ENCODE results near the gene LRCH3. TPM values are rescaled to one million over a fixed set of nuclear protein-coding genes. Genes with fewer than 3 reads are reported as not detected.

The LRCH3 gene
- total and polyA plus RNA-seq, 9 of the 15 experiments (the other 6 are each of a cell fraction or from before 2014, with no cell fraction given), result 4.6 to 75.3 (median 30.3) TPM

DNA sequence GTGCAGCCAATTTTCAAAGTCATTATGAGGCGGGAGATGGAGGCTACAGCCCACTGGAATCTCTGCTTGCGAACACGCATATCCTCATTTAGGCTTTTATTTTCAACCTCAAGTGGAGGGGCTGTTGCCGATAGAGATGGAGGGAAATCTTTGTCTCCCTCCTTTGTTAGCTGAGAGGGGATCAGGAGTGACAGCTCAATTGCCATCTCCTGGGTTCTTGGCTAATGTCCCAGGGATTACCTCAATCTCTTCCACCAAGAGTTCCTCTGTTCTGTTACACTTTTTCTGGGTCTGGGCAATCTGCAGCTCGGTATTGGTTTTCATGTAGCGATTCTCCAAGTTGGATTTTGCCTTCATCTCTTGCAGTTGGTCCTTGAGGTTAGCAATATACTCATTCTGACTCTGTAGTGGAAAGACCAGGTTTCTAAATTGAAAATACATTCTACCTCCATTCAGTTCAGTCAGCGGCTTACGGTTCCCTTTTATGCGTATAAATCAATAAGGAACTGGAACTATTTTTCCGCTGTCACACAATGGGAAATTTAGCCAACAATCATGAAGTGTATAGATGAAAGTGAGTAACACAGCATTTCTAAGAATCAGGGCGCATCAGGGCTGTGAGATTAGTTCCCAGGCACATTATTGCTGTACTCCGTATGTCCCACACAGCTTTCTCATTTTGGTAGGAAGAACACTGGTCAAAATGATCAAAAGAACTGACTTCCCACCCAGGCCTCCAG, 122.8 kb downstream of the LRCH3 start:
- Histone ChIP-seq H3K79me2 (ENCODE audit: control insufficient read depth, insufficient read depth, low read length) (no peaks in the 10 kb centered on the region), H3K4me1 (replicated peaks in 1 of 2; ENCODE audit: control insufficient read depth in 2 of 2, insufficient read depth in 2 of 2, low read length in 2 of 2) (peaks cover 0 to 6% of the 10 kb centered on the region in 2 experiments; a peak in 2 of 5 replicates), H3K36me3 (ENCODE audit: control insufficient read depth, insufficient read depth, low read length) (no peaks in the 10 kb centered on the region), H3K9me3 (replicated peaks; ENCODE audit: control insufficient read depth, insufficient read depth, low read depth, low read length) (0 out of 2 replicates have a peak, but pooled peaks cover 1% of the 10 kb centered on the region), H3K9ac (ENCODE audit: insufficient read depth in 1 of 2, low read depth in 2 of 2, low read length in 2 of 2) (no peak overlapping the region), H3K9me1 (ENCODE audit: control insufficient read depth, insufficient read depth, low read length) (no peaks in the 10 kb centered on the region), H3K4me2 (ENCODE audit: insufficient read depth, low read length) (no peak overlapping the region), H4K20me1 (replicated peaks; ENCODE audit: control insufficient read depth, insufficient read depth, low read length) (no peaks in the 10 kb centered on the region), H3K4me3 (no peak overlapping the region), H2AFZ (ENCODE audit: low read depth, low read length) (peak overlapping the region; percentile 51; the same call in 1 of the 2 replicates), H3K27me3 (ENCODE audit: control insufficient read depth in 2 of 2, insufficient read depth in 2 of 2, low read length in 2 of 2) (no peaks in the 10 kb centered on the region), H3K27ac (ENCODE audit: extremely low read depth, low read depth, low read length) (no peak overlapping the region)
- ATAC-seq, result no peak
- CTCF ChIA-PET (ENCODE audit: low intra/inter-chr PET ratio), result no interaction called here
- 82% methylated on average over 12 of the region's 12 CpGs for WGBS (ENCODE audit: insufficient coverage, low coverage, missing lambda C conversion rate)
- TF ChIP-seq, protein P1, sequence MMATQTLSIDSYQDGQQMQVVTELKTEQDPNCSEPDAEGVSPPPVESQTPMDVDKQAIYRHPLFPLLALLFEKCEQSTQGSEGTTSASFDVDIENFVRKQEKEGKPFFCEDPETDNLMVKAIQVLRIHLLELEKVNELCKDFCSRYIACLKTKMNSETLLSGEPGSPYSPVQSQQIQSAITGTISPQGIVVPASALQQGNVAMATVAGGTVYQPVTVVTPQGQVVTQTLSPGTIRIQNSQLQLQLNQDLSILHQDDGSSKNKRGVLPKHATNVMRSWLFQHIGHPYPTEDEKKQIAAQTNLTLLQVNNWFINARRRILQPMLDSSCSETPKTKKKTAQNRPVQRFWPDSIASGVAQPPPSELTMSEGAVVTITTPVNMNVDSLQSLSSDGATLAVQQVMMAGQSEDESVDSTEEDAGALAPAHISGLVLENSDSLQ (IDR thresholded peaks at IDR 0.05), result 0 out of 2 replicates have a peak, but pooled peaks have one; percentile 16
- TF ChIP-seq ZNF146 (CRISPR knock-in tag; IDR thresholded peaks at IDR 0.05; ENCODE audit: unreplicated experiment) (no peak), SIX5 (IDR thresholded peaks at IDR 0.05; ENCODE audit: borderline replicate concordance in 1 of 2, insufficient read depth in 1 of 2, low read depth in 1 of 2, low read length in 2 of 2) (no peak)
- no TSS peak for BruUV-seq (replicated peaks)
- intact Hi-C loops (cut with micrococcal nuclease), result no loop called here
- no peak for FAIRE-seq
- POLR2A ChIA-PET, result interaction anchor here (0.7 kb wide), 1 partner anchor 52 kb away, joined by 4 read pairs; no protein-coding TSS in a partner anchor
- DNase-seq (ENCODE audit: extremely low read depth in 1 of 4, low spot score in 3 of 4), result no peak
- in situ Hi-C loops (cut with MboI), result no loop called here
